ENCODE results near the gene MYB. TPM values are rescaled to one million over a fixed set of nuclear protein-coding genes. Genes with fewer than 3 reads are reported as not detected.

The MYB gene
- total and polyA plus RNA-seq, 2 of the 4 experiments (the other 2 are of a cell fraction) = 0.44 to 0.90 TPM

DNA sequence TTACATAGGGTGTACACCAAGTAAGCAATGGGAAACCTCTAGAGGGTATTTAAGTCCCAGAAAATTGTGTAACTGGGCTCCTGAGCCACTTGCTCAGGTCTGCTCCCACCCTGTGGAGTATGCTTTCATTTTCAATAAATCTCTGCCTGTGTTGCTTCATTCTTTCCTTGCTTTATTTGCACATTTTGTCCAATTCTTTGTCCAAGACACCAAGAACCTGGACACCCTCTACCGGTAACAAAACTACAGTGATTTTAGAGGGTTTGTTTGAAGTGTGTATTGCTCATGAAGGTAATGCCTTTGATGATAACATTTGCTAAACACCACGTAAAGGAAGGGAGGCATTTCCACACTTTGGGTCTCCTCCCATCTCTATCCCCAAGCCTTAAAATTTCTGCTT is 46.2 kb downstream of the MYB start:
- dilution Hi-C loops (cut with HindIII; ENCODE audit: low sequenced_read_pairs, unreplicated experiment) (no loop called here), in situ Hi-C loops (cut with MboI; ENCODE audit: low sequenced_read_pairs) (no loop called here), intact Hi-C loops (cut with micrococcal nuclease) (no loop called here)
- Histone ChIP-seq H3K23ac (ENCODE audit: low read depth, low read length) (no peak overlapping the region), H3K27me3 (ENCODE audit: control insufficient read depth, insufficient read depth, low read length) (no peaks in the 10 kb centered on the region), H2BK120ac (ENCODE audit: low read depth, low read length) (no peak overlapping the region), H4K5ac (ENCODE audit: low read depth, low read length) (no peak overlapping the region), H2AK5ac (ENCODE audit: low read depth, low read length) (no peak overlapping the region), H3K9me3 (ENCODE audit: control insufficient read depth, insufficient read depth, low read length) (no peaks in the 10 kb centered on the region), H3K56ac (ENCODE audit: extremely low read depth, insufficient read depth, low read length) (no peak overlapping the region), H4K20me1 (ENCODE audit: insufficient read depth, low read length) (no peaks in the 10 kb centered on the region), H3K4me1 (ENCODE audit: control insufficient read depth, insufficient read depth, low read length) (no peaks in the 10 kb centered on the region), H2AFZ (replicated peaks; ENCODE audit: low read length, poor library complexity) (no peak overlapping the region), H2BK5ac (ENCODE audit: low read depth, low read length, poor library complexity, severe bottlenecking) (no peak overlapping the region), H3K27ac (ENCODE audit: insufficient read depth, low read length) (no peak overlapping the region), H2BK20ac (ENCODE audit: low read depth, low read length) (no peak overlapping the region), H3K79me1 (ENCODE audit: low read depth in 1 of 2, low read length in 2 of 2) (no peaks in the 10 kb centered on the region), H3K4ac (ENCODE audit: low read depth, low read length) (no peak overlapping the region), H4K8ac (ENCODE audit: low read depth in 2 of 2, low read length in 2 of 2) (no peak overlapping the region), H3K9ac (ENCODE audit: low read depth, low read length) (no peak overlapping the region), H3K18ac (ENCODE audit: low read depth, low read length) (no peak overlapping the region), H4K91ac (ENCODE audit: insufficient read depth, low read depth, low read length) (no peak overlapping the region), H3K14ac (replicated peaks; ENCODE audit: low read depth, low read length) (no peak overlapping the region), H3K36me3 (ENCODE audit: control insufficient read depth, insufficient read depth, low read length) (no peaks in the 10 kb centered on the region), H3K4me2 (ENCODE audit: low read depth, low read length) (no peak overlapping the region), H3K4me3 (ENCODE audit: insufficient read depth, low read depth, low read length) (no peak overlapping the region), H2AK9ac (replicated peaks; ENCODE audit: low read depth, low read length, poor library complexity) (no peak overlapping the region), H3K9me1 (ENCODE audit: insufficient read depth, low read length) (peaks cover 3% of the 10 kb centered on the region; the same call in 1 of the 2 replicates), H2BK15ac (ENCODE audit: low read depth, low read length) (no peak overlapping the region)
- no CpG with 5 or more reads among the region's 2 CpGs for WGBS, 2 experiments (ENCODE audit: extremely low coverage in 2 of 2, insufficient read length in 1 of 2)
- no TSS peak for BruUV-seq (replicated peaks)
- POLR2A ChIA-PET (ENCODE audit: unreplicated experiment) = interaction anchor here (0.6 kb wide), 1 partner anchor 146 kb away, joined by 3 read pairs; no protein-coding TSS in a partner anchor
- DNase-seq = no peak
- ATAC-seq (ENCODE audit: low read depth) = no peak
- CTCF ChIA-PET = no interaction called here
- no peak for TF ChIP-seq RAD21 (IDR thresholded peaks at IDR 0.05; ENCODE audit: low read length)
- TF ChIP-seq SMC3 (IDR thresholded peaks at IDR 0.05; ENCODE audit: low read depth, low read length) = no peak

Data from IMR-90 (cell line).